ENCODE results near the gene PPP1R36. TPM values are rescaled to one million over a fixed set of nuclear protein-coding genes. Genes with fewer than 3 reads are reported as not detected.

PPP1R36 gene
- total and polyA plus RNA-seq, 2 of the 13 experiments (the other 11 are each of a cell fraction or from before 2014, with no cell fraction given): 0.11 to 0.17 TPM

- H3K9ac ChIP-seq (ENCODE audit: insufficient read depth, low read depth, low read length): no peak overlapping the region
- H3K79me2 ChIP-seq (ENCODE audit: insufficient read depth, low read length): no peaks in the 10 kb centered on the region
- no peaks in the 10 kb centered on the region for H3K4me1 ChIP-seq (ENCODE audit: insufficient read depth, low read length)
- TF ChIP-seq TBP (CRISPR knock-in tag; IDR thresholded peaks at IDR 0.05): no peak
- TF ChIP-seq ZNF326 (CRISPR knock-in tag; IDR thresholded peaks at IDR 0.05; ENCODE audit: borderline replicate concordance): no peak
- no peak for TF ChIP-seq MED13 (CRISPR knock-in tag; IDR thresholded peaks at IDR 0.05)
- TF ChIP-seq USF2 (IDR thresholded peaks at IDR 0.05; ENCODE audit: low read depth, low read length): no peak
- no peak for TF ChIP-seq USF2 (CRISPR knock-in tag; IDR thresholded peaks at IDR 0.05; ENCODE audit: borderline replicate concordance)
- no peak for TF ChIP-seq MTF1 (CRISPR knock-in tag; IDR thresholded peaks at IDR 0.05)
- TF ChIP-seq ZBTB42 (CRISPR knock-in tag; IDR thresholded peaks at IDR 0.05): no peak
- no peak for TF ChIP-seq ZNF616 (CRISPR knock-in tag; IDR thresholded peaks at IDR 0.05; ENCODE audit: low read depth)
- TF ChIP-seq ZNF451 (CRISPR knock-in tag; IDR thresholded peaks at IDR 0.05): no peak
- H3K27me3 ChIP-seq (ENCODE audit: control insufficient read depth in 1 of 2, insufficient read depth in 2 of 2, low read length in 2 of 2): peaks cover 0 to 4% of the 10 kb centered on the region in 2 experiments; a peak in 1 of 5 replicates
- intact Hi-C loops (cut with micrococcal nuclease; ENCODE audit: unreplicated experiment) (no loop called here), in situ Hi-C loops (cut with HindIII; ENCODE audit: extremely low pct_ligation_motif_present, low pct_unique_long_range_greater_than_20kb) (no loop called here)
- BruUV-seq (replicated peaks): no TSS peak
- no peak overlapping the region for H3K27ac ChIP-seq (ENCODE audit: extremely low read length, insufficient read depth, low read length)
- H2AFZ ChIP-seq (ENCODE audit: low read length): no peak overlapping the region
- H3K4me3 ChIP-seq (replicated peaks in 1 of 3; ENCODE audit: insufficient read depth in 1 of 3, low read depth in 2 of 3, low read length in 3 of 3): no peak overlapping the region
- 30% methylated on average over 2 of the region's 5 CpGs for WGBS (ENCODE audit: low lambda C conversion rate)
- POLR2A ChIA-PET: no interaction called here
- DNase-seq (ENCODE audit: low spot score) (no peak), FAIRE-seq (no peak), ATAC-seq (no peak)
- no peaks in the 10 kb centered on the region for H3K9me3 ChIP-seq (ENCODE audit: low read length)
- H3K36me3 ChIP-seq (replicated peaks in 1 of 2; ENCODE audit: control insufficient read depth in 1 of 2, insufficient read depth in 2 of 2, low read length in 2 of 2): no peaks in the 10 kb centered on the region
- CTCF ChIA-PET (ENCODE audit: low intra/inter-chr PET ratio, low total read pairs): no interaction called here
- no peak overlapping the region for H3K4me2 ChIP-seq (ENCODE audit: low read depth, low read length)
- no peaks in the 10 kb centered on the region for H4K20me1 ChIP-seq (ENCODE audit: insufficient read depth, low read length)
Observed at GRCh38 chr14:64566651-64567122, 16.9 kb downstream of the PPP1R36 start.

All from HepG2 (cell line).